NCI-H2227 treated with DMSO at 0.1 percent for 48 hours (cell line): ENCODE results near the gene NHERF2.

ENCODE experiments used
- DNase-seq: peaks from one replicate; lab custom pipeline; 2025; lab: John Stamatoyannopoulos, UW

The NHERF2 gene

GRCh38 chr16:1991135-1991551, 35.6 kb upstream of the NHERF2 start:
- DNase-seq, result no peak

GRCh38 chr16:1991588-1991947, 35.1 kb upstream of the NHERF2 start:
- DNase-seq, result no peak

- DNase-seq, result no peak
These were observed 34.6 kb upstream of the NHERF2 start for GRCh38 chr16:1991948-1992703.

- DNase-seq, result no peak
These were observed 33.9 kb upstream of the NHERF2 start for GRCh38 chr16:1992704-1993317.

GRCh38 chr16:1993731-1994131, 33.0 kb upstream of the NHERF2 start:
- no peak for DNase-seq

GRCh38 chr16:1997494-1998359, 29.0 kb upstream of the NHERF2 start:
- DNase-seq, result no peak

- DNase-seq, result no peak
These were observed 28.3 kb upstream of the NHERF2 start for GRCh38 chr16:1998360-1998835.

GRCh38 chr16:1998852-1999801, 27.6 kb upstream of the NHERF2 start:
- DNase-seq, result no peak

GRCh38 chr16:1999866-2000514, 26.7 kb upstream of the NHERF2 start:
- DNase-seq, result no peak

GRCh38 chr16:2001035-2001434, 25.7 kb upstream of the NHERF2 start:
- DNase-seq, result no peak

- no peak for DNase-seq
These were observed 25.0 kb upstream of the NHERF2 start for GRCh38 chr16:2001456-2002355.

- DNase-seq, result no peak
These were observed 24.1 kb upstream of the NHERF2 start for GRCh38 chr16:2002406-2003230.

GRCh38 chr16:2003231-2003826, 23.4 kb upstream of the NHERF2 start:
- no peak for DNase-seq

GRCh38 chr16:2003827-2004641, 22.7 kb upstream of the NHERF2 start:
- peak; percentile 80 for DNase-seq

GRCh38 chr16:2004795-2005517, 21.7 kb upstream of the NHERF2 start:
- DNase-seq, result no peak

GRCh38 chr16:2005646-2006045, 21.1 kb upstream of the NHERF2 start:
- no peak for DNase-seq

GRCh38 chr16:2006317-2006716, 20.4 kb upstream of the NHERF2 start:
- no peak for DNase-seq
